GM12878 (cell line): Measurements from ENCODE around the gene AOAH. TPM values are rescaled to one million over a fixed set of nuclear protein-coding genes. Genes with fewer than 3 reads are reported as not detected.

ENCODE experiments used
- ATAC-seq: fragments of 200-7000 bp; cut with Tn5 transposase; 3 replicates; pipeline ENCODE4 v1.9.1; 2020; ENCODE audit warnings: mild to moderate bottlenecking, moderate library complexity
- BruUV-seq: library from RNA; stranded (reverse); fragments of 400-500 nt; replicated peaks from 2 replicates; lab custom pipeline; 2021; lab: Mats Ljungman, UMichigan
- CTCF ChIA-PET: fragments of 300-600 bp; sonication (Branson Sonifier 250); formaldehyde crosslinking; extraction: SDS; loops from one replicate; lab custom pipeline; 2021; ENCODE audit warnings: inconsistent platforms; lab: Yijun Ruan, JAX
- POLR2A ChIA-PET: fragments of 350-600 bp; formaldehyde crosslinking; extraction: SDS; loops from one replicate; lab custom pipeline; 2021; ENCODE audit warnings: inconsistent platforms; lab: Charles Lee
- RAD21 ChIA-PET: fragments of 300-600 bp; sonication (Branson Sonifier 250); formaldehyde crosslinking; loops from one replicate; lab custom pipeline; 2023; ENCODE audit warnings: antibody characterized with exemption; ENCODE audit not compliant: unreplicated experiment; lab: Charles Lee
- SMC1A ChIA-PET: fragments of 300-600 bp; sonication (Branson Sonifier 250); formaldehyde crosslinking; loops from one replicate; lab custom pipeline; 2023; ENCODE audit not compliant: unreplicated experiment, uncharacterized antibody; lab: Charles Lee
- DNase-seq: peaks from one replicate; pipeline ENCODE4 v3.0.0-alpha.2; 2011; ENCODE audit warnings: low read depth, low spot score
- FAIRE-seq: peaks from 3 replicates; lab custom pipeline; 2011; peaks lifted over from hg19 to GRCh38; lab: Jason Lieb, UNC
- H2AFZ ChIP-seq: 2 replicates; pipeline ENCODE4 v1.6.0; 2011; ENCODE audit warnings: low read depth, low read length, control low read depth; ENCODE audit not compliant: control insufficient read depth
- H3K27ac ChIP-seq: 2 replicates; pipeline ENCODE4 v1.5.1; 2011; ENCODE audit warnings: control low read depth; ENCODE audit not compliant: control insufficient read depth, insufficient read depth
- H3K27me3 ChIP-seq, 2 experiments: replicated peaks in 1 of 2; 2 replicates each; pipeline versions ENCODE4 v1.6.0 to v1.6.1; 2011; ENCODE audit warnings: low read length in 1 of 2; ENCODE audit not compliant: control insufficient read depth in 2 of 2, insufficient read depth in 2 of 2
- H3K36me3 ChIP-seq, 2 experiments: 2 replicates each; pipeline ENCODE4 v1.5.1; 2011; ENCODE audit warnings: low read length in 1 of 2; ENCODE audit not compliant: control insufficient read depth in 2 of 2, insufficient read depth in 2 of 2
- H3K4me1 ChIP-seq: 2 replicates; pipeline ENCODE4 v1.6.1; 2011; ENCODE audit warnings: mild to moderate bottlenecking, low read length, moderate library complexity, mixed read lengths; ENCODE audit not compliant: control insufficient read depth, insufficient read depth
- H3K4me2 ChIP-seq: 2 replicates; pipeline ENCODE4 v1.6.0; 2011; ENCODE audit warnings: control low read depth; ENCODE audit not compliant: control insufficient read depth, insufficient read depth
- H3K4me3 ChIP-seq: fragments of 200-600 bp; sonication (generic); 2 replicates; pipeline ENCODE4 v1.5.1; 2016
- H3K79me2 ChIP-seq: 2 replicates; pipeline ENCODE4 v1.6.0; 2011; ENCODE audit warnings: low read length; ENCODE audit not compliant: control insufficient read depth, insufficient read depth
- H3K9ac ChIP-seq: 2 replicates; pipeline ENCODE4 v1.8.0; 2011; ENCODE audit warnings: low read length, control low read depth, mixed read lengths; ENCODE audit not compliant: control insufficient read depth, insufficient read depth
- H3K9me3 ChIP-seq: replicated peaks from 3 replicates; pipeline ENCODE4 v1.5.1; 2011; ENCODE audit warnings: mild to moderate bottlenecking, low read length; ENCODE audit not compliant: control insufficient read depth, insufficient read depth
- H4K20me1 ChIP-seq: 2 replicates; pipeline ENCODE4 v1.6.0; 2011; ENCODE audit not compliant: control insufficient read depth, insufficient read depth
- ATF3 ChIP-seq: IDR thresholded peaks from 2 replicates; pipeline ENCODE4 v1.6.1; 2011; ENCODE audit warnings: low read depth, mild to moderate bottlenecking, low read length, moderate library complexity, borderline replicate concordance; ENCODE audit errors: extremely low read depth
- MEF2A ChIP-seq: IDR thresholded peaks from 2 replicates; pipeline ENCODE4 v1.6.1; 2011; ENCODE audit warnings: low read depth, mild to moderate bottlenecking, low read length, moderate library complexity; ENCODE audit not compliant: insufficient read depth
- MTA2 ChIP-seq: fragments of 450-650 bp; IDR thresholded peaks from 2 replicates; pipeline ENCODE4 v1.6.1; 2016; ENCODE audit warnings: low read depth, mild to moderate bottlenecking, moderate library complexity
- NR2F1 ChIP-seq: fragments of 450-650 bp; conservative IDR thresholded peaks from 2 replicates; pipeline ENCODE4 v1.6.1; 2017; ENCODE audit warnings: mild to moderate bottlenecking
- RAD51 ChIP-seq: fragments of 450-650 bp; IDR thresholded peaks from 2 replicates; pipeline ENCODE4 v1.6.1; 2016; ENCODE audit warnings: moderate library complexity, mild to moderate bottlenecking, inconsistent platforms
- SIX5 ChIP-seq: IDR thresholded peaks from 2 replicates; pipeline ENCODE4 v1.6.1; 2011; ENCODE audit warnings: mild to moderate bottlenecking, low read depth, low read length, moderate library complexity; ENCODE audit not compliant: severe bottlenecking
- TAF1 ChIP-seq: IDR thresholded peaks from 2 replicates; pipeline ENCODE4 v1.6.1; 2011; ENCODE audit warnings: mild to moderate bottlenecking, low read depth, low read length, borderline replicate concordance
- TCF7 ChIP-seq: IDR thresholded peaks from 2 replicates; pipeline ENCODE4 v1.6.1; 2014; ENCODE audit warnings: antibody characterized with exemption, borderline replicate concordance
- ZSCAN29 ChIP-seq: fragments of 450-650 bp; IDR thresholded peaks from 2 replicates; pipeline ENCODE4 v1.6.1; 2017; ENCODE audit warnings: mild to moderate bottlenecking, moderate library complexity
- WGBS: methylation state at CpG from one replicate; pipeline ENCODE4 v1.1.6; 2016; ENCODE audit warnings: low lambda C conversion rate; ENCODE audit not compliant: insufficient replicate concordance, insufficient coverage; ENCODE audit errors: missing lambda C conversion rate; 5-methylcytosine and 5-hydroxymethylcytosine counted together
- in situ Hi-C: fragments of 300-500 bp; cut with MboI; formaldehyde crosslinking; loops from 9 replicates; pipeline ENCODE4 v1.14.3; 2018; ENCODE audit warnings: mixed read lengths
- intact Hi-C: fragments of 100-400 bp; cut with micrococcal nuclease; formaldehyde crosslinking; loops from one replicate; pipeline ENCODE4 v1.14.2; 2022; ENCODE audit not compliant: unreplicated experiment
- polyA plus RNA-seq, 11 experiments: library from polyadenylated mRNA; depleted of rRNA in 4 of 11; unstranded in 6 of 11; stranded (reverse) in 5 of 11; fragments of >200 nt; fragmentation: Nextera tagmentation in 4 of 11; fragmentation: Illumina TruSeq in 1 of 11; extraction: Ambion mirVana in 4 of 11; extraction: Trizol in 1 of 11; gene quantifications; 1 replicate in 1 of 11; 2 replicates in 10 of 11; pipeline versions ENCODE4 v1.2.1 to v1.2.3, GENCODE V29; 2011 to 2016; ENCODE audit warnings: inconsistent platforms in 2 of 11, missing spikeins in 2 of 11, low read depth in 1 of 11
- total RNA-seq, 4 experiments: library from RNA; depleted of rRNA in 3 of 4; stranded (reverse); fragments of >200 nt in 3 of 4; fragmentation: Illumina TruSeq in 1 of 4; extraction: Trizol in 1 of 4; gene quantifications; 2 replicates each; pipeline versions ENCODE4 v1.2.1 to v1.2.3, GENCODE V29; 2013 to 2021
- TF ChIP-seq, protein P1 (sequence below): fragments of 450-650 bp; formaldehyde crosslinking; IDR thresholded peaks from 2 replicates; pipeline ENCODE4 v1.4.0; 2020; ENCODE audit warnings: mild to moderate bottlenecking, moderate library complexity
- TF ChIP-seq, protein P2 (sequence below): fragments of 450-650 bp; IDR thresholded peaks from 2 replicates; pipeline ENCODE4 v1.6.1; 2016; ENCODE audit warnings: mild to moderate bottlenecking

AOAH gene
- total and polyA plus RNA-seq, 10 of the 15 experiments (the other 5 are each of a cell fraction or from before 2014, with no cell fraction given) = 0.32 to 2.8 (median 1.4) TPM

DNA sequence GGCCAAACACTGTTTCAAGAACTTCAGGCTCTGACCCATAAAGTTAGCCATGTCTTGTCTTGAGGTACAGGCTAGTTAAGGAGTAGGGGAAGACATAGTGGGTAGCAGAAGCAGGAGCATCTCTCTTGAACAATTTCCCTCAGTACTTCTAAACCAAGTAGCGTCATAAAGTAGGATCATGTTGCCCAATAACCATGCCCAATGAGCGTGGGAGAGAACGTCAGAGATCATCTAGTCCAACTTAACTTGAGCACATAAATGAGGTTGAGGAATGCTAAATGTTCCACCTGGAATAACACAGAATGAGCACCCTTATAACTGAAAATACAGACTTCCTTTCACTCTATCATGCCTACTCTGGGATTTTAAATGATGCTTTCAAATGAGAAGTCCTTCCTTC is 134.9 kb downstream of the AOAH start:
- in situ Hi-C loops = no loop called here
- FAIRE-seq = no peak
- POLR2A ChIA-PET = no interaction called here
- TF ChIP-seq MTA2 (no peak), SIX5 (no peak), MEF2A (no peak), NR2F1 (no peak), TAF1 (no peak), TCF7 (no peak), ATF3 (no peak), RAD51 (no peak), ZSCAN29 (no peak)
- TF ChIP-seq, protein P1, sequence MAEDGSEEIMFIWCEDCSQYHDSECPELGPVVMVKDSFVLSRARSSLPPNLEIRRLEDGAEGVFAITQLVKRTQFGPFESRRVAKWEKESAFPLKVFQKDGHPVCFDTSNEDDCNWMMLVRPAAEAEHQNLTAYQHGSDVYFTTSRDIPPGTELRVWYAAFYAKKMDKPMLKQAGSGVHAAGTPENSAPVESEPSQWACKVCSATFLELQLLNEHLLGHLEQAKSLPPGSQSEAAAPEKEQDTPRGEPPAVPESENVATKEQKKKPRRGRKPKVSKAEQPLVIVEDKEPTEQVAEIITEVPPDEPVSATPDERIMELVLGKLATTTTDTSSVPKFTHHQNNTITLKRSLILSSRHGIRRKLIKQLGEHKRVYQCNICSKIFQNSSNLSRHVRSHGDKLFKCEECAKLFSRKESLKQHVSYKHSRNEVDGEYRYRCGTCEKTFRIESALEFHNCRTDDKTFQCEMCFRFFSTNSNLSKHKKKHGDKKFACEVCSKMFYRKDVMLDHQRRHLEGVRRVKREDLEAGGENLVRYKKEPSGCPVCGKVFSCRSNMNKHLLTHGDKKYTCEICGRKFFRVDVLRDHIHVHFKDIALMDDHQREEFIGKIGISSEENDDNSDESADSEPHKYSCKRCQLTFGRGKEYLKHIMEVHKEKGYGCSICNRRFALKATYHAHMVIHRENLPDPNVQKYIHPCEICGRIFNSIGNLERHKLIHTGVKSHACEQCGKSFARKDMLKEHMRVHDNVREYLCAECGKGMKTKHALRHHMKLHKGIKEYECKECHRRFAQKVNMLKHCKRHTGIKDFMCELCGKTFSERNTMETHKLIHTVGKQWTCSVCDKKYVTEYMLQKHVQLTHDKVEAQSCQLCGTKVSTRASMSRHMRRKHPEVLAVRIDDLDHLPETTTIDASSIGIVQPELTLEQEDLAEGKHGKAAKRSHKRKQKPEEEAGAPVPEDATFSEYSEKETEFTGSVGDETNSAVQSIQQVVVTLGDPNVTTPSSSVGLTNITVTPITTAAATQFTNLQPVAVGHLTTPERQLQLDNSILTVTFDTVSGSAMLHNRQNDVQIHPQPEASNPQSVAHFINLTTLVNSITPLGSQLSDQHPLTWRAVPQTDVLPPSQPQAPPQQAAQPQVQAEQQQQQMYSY (CRISPR knock-in tag) = no peak
- TF ChIP-seq, protein P2, sequence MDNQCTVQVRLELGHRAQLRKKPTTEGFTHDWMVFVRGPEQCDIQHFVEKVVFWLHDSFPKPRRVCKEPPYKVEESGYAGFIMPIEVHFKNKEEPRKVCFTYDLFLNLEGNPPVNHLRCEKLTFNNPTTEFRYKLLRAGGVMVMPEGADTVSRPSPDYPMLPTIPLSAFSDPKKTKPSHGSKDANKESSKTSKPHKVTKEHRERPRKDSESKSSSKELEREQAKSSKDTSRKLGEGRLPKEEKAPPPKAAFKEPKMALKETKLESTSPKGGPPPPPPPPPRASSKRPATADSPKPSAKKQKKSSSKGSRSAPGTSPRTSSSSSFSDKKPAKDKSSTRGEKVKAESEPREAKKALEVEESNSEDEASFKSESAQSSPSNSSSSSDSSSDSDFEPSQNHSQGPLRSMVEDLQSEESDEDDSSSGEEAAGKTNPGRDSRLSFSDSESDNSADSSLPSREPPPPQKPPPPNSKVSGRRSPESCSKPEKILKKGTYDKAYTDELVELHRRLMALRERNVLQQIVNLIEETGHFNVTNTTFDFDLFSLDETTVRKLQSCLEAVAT = no peak
- TF ChIP-seq, all 136 proteins: peak for 0
- no peak overlapping the region for H3K4me3 ChIP-seq
- no peak overlapping the region for H3K27ac ChIP-seq
- ATAC-seq = no peak
- no peak overlapping the region for H2AFZ ChIP-seq
- H3K27me3 ChIP-seq = peaks cover 0 to 2% of the 10 kb centered on the region in 2 experiments; a peak in 1 of 4 replicates
- H3K4me2 ChIP-seq = no peak overlapping the region
- H3K9ac ChIP-seq = no peak overlapping the region
- intact Hi-C loops = no loop called here
- no peaks in the 10 kb centered on the region for H3K36me3 ChIP-seq
- no TSS peak for BruUV-seq
- ChIA-PET RAD21 (interaction anchor here (0.6 kb wide), 1 partner anchor 123 kb away, joined by 3 read pairs; no protein-coding TSS in a partner anchor), SMC1A (no interaction called here), CTCF (interaction anchor here (1.8 kb wide), 1 partner anchor 82 kb away, joined by 4 read pairs; no protein-coding TSS in a partner anchor)
- no peaks in the 10 kb centered on the region for H3K4me1 ChIP-seq
- DNase-seq = no peak
- H3K79me2 ChIP-seq = no peaks in the 10 kb centered on the region
- H4K20me1 ChIP-seq = no peaks in the 10 kb centered on the region
- WGBS = 54% methylated on average over 3 of the region's 3 CpGs
- H3K9me3 ChIP-seq = no peaks in the 10 kb centered on the region
